OCI-LY7 (cell line): ENCODE data around the gene ITGA4. TPM values are rescaled to one million over a fixed set of nuclear protein-coding genes. Genes with fewer than 3 reads are reported as not detected.

Experiments
- BruUV-seq: library from RNA; stranded (reverse); fragments of 400-500 nt; replicated peaks from 2 replicates; lab custom pipeline; 2021; lab: Mats Ljungman, UMichigan
- CTCF ChIA-PET: fragments of 300-600 bp; sonication (Branson Sonifier 250); formaldehyde crosslinking; loops from one replicate; lab custom pipeline; 2022; ENCODE audit warnings: antibody characterized with exemption; ENCODE audit not compliant: unreplicated experiment; lab: Charles Lee
- POLR2A ChIA-PET: fragments of 300-600 bp; sonication (Branson Sonifier 250); formaldehyde crosslinking; loops from one replicate; lab custom pipeline; 2022; ENCODE audit warnings: antibody characterized with exemption; lab: Charles Lee
- DNase-seq: peaks from one replicate; pipeline ENCODE4 v3.0.0-alpha.2; 2015; ENCODE audit warnings: low spot score
- H2AFZ ChIP-seq: fragments of 200-600 bp; sonication (generic), shearing (Covaris generic); 2 replicates; pipeline ENCODE4 v1.6.1; 2014; ENCODE audit warnings: mild to moderate bottlenecking, antibody characterized with exemption, low read length, moderate library complexity
- H3K27ac ChIP-seq: fragments of 200-600 bp; sonication (generic); 2 replicates; pipeline ENCODE4 v1.5.1; 2014; ENCODE audit warnings: mixed run types, low read depth, mild to moderate bottlenecking, moderate library complexity, low read length, inconsistent platforms; ENCODE audit not compliant: poor library complexity, severe bottlenecking
- H3K36me3 ChIP-seq: fragments of 200-600 bp; sonication (generic); 2 replicates; pipeline ENCODE4 v1.6.1; 2014; ENCODE audit warnings: mild to moderate bottlenecking, antibody characterized with exemption, low read length, moderate library complexity, mixed read lengths; ENCODE audit not compliant: insufficient read depth
- H3K4me1 ChIP-seq: fragments of 200-600 bp; sonication (generic); 2 replicates; pipeline ENCODE4 v1.5.1; 2014; ENCODE audit warnings: mild to moderate bottlenecking, low read length; ENCODE audit not compliant: insufficient read depth, poor library complexity, severe bottlenecking
- H3K4me2 ChIP-seq: fragments of 200-600 bp; sonication (generic); 2 replicates; pipeline ENCODE4 v1.6.1; 2014; ENCODE audit warnings: mild to moderate bottlenecking, low read length
- H3K4me3 ChIP-seq: fragments of 200-600 bp; sonication (generic); 2 replicates; pipeline ENCODE4 v1.5.1; 2014; ENCODE audit warnings: mild to moderate bottlenecking, low read depth, low read length; ENCODE audit not compliant: poor library complexity, severe bottlenecking
- H3K79me2 ChIP-seq: fragments of 200-600 bp; sonication (generic); 2 replicates; pipeline ENCODE4 v1.6.1; 2016; ENCODE audit warnings: low read depth, mild to moderate bottlenecking, low read length, moderate library complexity, mixed read lengths; ENCODE audit not compliant: insufficient read depth
- H3K9me2 ChIP-seq: fragments of 200-600 bp; sonication (generic); 2 replicates; pipeline ENCODE4 v1.6.1; 2016; ENCODE audit warnings: mild to moderate bottlenecking, low read length, mixed read lengths; ENCODE audit not compliant: insufficient read depth
- H3K9me3 ChIP-seq: fragments of 200-600 bp; sonication (generic); 2 replicates; pipeline ENCODE4 v1.6.1; 2014; ENCODE audit warnings: mild to moderate bottlenecking, mixed run types, low read length, mixed read lengths
- H4K20me1 ChIP-seq: fragments of 200-600 bp; sonication (generic); 2 replicates; pipeline ENCODE4 v1.6.1; 2014; ENCODE audit warnings: mild to moderate bottlenecking, antibody characterized with exemption, low read length, moderate library complexity, mixed read lengths; ENCODE audit not compliant: insufficient read depth
- EZH2phosphoT487 ChIP-seq: fragments of 200-600 bp; sonication (generic); IDR thresholded peaks from 2 replicates; pipeline ENCODE4 v1.6.1; 2018; ENCODE audit warnings: low read depth, borderline replicate concordance, mild to moderate bottlenecking, mixed run types, antibody characterized with exemption, low read length, moderate library complexity, mixed read lengths
- intact Hi-C: fragments of 100-400 bp; cut with micrococcal nuclease; formaldehyde crosslinking; loops from one replicate; pipeline ENCODE4 v1.10.0; 2022; ENCODE audit not compliant: unreplicated experiment
- total RNA-seq, 2 experiments: library from RNA; depleted of rRNA in 1 of 2; stranded (reverse); fragments of >200 nt in 1 of 2; shearing (Covaris generic) in 1 of 2; gene quantifications; 2 replicates each; pipeline ENCODE4 v1.2.3, GENCODE V29; 2014 to 2022
- TF ChIP-seq, protein P1 (sequence below): fragments of 200-600 bp; sonication (generic); conservative IDR thresholded peaks from 2 replicates; pipeline ENCODE4 v1.5.1; 2014; ENCODE audit warnings: mild to moderate bottlenecking, antibody characterized with exemption, low read length, moderate library complexity, mixed read lengths

Gene ITGA4
- total RNA-seq, 2 experiments from 2014 or later: 53.5 to 55.1 TPM

DNA sequence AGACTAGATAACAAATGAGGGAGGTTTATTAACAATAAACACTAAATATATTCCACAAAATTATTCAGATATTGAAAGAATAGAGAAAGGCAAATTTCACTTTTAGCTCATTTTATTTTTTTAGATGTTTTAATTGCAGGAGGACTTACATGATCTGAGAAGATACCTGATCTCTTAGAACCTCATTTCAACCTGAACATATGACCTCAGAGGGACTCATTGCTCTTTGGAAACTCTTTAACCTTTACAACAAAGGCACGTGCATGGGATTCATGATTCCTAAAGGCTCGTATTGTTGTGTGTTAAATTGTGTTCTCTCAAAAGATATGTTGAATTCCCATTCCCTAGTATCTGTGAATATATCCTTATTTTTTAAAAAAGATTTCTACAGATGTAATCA is 35.7 kb upstream of the ITGA4 start:
- intact Hi-C loops: no loop called here
- CTCF ChIA-PET: interaction anchor here (0.6 to 1.4 kb wide), 2 partner anchors 10 to 116 kb away, joined by 3 read pairs; no protein-coding TSS in a partner anchor
- BruUV-seq: no TSS peak
- Histone ChIP-seq H3K79me2 (no peaks in the 10 kb centered on the region), H3K4me1 (no peaks in the 10 kb centered on the region), H3K36me3 (no peaks in the 10 kb centered on the region), H3K27ac (no peak overlapping the region), H3K4me2 (no peak overlapping the region), H3K4me3 (no peak overlapping the region), H3K9me3 (no peaks in the 10 kb centered on the region), H3K9me2 (no peaks in the 10 kb centered on the region), H4K20me1 (no peaks in the 10 kb centered on the region), H2AFZ (peak overlapping the region; percentile 76)
- POLR2A ChIA-PET: interaction anchor here (0.7 to 1.3 kb wide), 4 partner anchors 10 to 280 kb away, joined by 3 to 5 read pairs (median 4); no protein-coding TSS in a partner anchor
- DNase-seq: no peak
- TF ChIP-seq, protein P1, sequence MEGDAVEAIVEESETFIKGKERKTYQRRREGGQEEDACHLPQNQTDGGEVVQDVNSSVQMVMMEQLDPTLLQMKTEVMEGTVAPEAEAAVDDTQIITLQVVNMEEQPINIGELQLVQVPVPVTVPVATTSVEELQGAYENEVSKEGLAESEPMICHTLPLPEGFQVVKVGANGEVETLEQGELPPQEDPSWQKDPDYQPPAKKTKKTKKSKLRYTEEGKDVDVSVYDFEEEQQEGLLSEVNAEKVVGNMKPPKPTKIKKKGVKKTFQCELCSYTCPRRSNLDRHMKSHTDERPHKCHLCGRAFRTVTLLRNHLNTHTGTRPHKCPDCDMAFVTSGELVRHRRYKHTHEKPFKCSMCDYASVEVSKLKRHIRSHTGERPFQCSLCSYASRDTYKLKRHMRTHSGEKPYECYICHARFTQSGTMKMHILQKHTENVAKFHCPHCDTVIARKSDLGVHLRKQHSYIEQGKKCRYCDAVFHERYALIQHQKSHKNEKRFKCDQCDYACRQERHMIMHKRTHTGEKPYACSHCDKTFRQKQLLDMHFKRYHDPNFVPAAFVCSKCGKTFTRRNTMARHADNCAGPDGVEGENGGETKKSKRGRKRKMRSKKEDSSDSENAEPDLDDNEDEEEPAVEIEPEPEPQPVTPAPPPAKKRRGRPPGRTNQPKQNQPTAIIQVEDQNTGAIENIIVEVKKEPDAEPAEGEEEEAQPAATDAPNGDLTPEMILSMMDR: no peak
- no peak for TF ChIP-seq EZH2phosphoT487

DNA sequence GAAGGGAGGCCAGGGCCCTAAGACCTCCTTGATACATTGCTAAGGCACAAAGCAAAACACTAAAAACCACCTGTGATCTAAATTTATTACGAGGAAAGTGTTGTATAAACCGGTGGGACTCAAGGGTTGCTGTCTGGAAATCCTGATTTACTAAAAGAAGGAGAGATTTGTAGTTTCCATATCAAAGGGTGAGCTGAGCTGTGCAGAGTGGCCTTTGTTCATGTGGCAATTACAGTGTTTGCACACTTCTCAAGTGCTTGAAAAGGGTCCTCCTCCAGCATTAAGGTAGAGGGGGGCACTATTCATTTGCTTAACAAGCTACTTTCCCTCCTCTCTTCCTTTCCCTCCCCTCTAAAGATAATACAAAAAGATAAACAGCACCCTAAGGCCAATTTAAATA is 30.5 kb upstream of the ITGA4 start:
- POLR2A ChIA-PET: interaction anchor here (0.6 to 1.6 kb wide), 8 partner anchors 9 to 281 kb away, joined by 3 to 7 read pairs (median 3); no protein-coding TSS in a partner anchor
- Histone ChIP-seq H3K4me1 (peaks cover 4% of the 10 kb centered on the region), H3K4me3 (no peak overlapping the region), H3K4me2 (no peak overlapping the region), H3K36me3 (no peaks in the 10 kb centered on the region), H4K20me1 (no peaks in the 10 kb centered on the region), H3K79me2 (no peaks in the 10 kb centered on the region), H3K9me2 (no peaks in the 10 kb centered on the region), H3K9me3 (no peaks in the 10 kb centered on the region), H3K27ac (no peak overlapping the region), H2AFZ (no peak overlapping the region)
- intact Hi-C loops: no loop called here
- BruUV-seq: no TSS peak
- DNase-seq: no peak
- CTCF ChIA-PET: no interaction called here
- TF ChIP-seq, protein P1: no peak
- no peak for TF ChIP-seq EZH2phosphoT487

DNA sequence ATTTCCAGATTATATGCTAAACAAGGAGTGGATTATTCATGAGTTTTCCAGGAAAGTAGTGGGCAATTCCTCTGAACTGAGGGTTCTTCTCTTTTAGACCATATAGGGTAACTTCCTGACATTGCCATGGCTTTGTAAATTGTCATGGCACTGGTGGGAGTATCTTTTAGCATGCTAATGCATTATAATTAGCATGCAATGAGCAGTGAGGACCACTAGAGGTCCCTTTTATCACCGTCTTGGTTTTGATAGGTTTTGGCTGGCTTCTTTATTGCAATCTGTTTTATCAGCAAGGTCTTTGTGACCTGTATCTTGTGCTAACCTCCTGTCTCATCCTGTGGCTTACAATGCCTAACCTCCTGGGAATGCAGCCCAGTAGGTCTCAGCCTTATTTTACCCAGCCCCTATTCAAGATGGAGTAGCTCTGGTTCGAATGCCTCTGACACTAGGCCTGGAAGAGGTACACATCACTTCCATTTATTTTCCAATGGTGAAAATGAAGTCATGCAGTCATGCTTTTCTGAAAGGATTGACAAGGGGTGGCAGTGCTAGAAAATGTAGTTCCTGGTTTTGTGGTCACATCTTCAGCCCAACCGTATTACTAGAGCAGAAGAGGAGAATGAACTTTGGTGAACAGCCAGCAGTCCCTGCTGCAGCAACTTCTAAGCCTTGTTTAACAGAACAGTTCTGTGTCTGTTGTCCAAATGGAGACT is 26.6 kb upstream of the ITGA4 start:
- no peak overlapping the region for H3K27ac ChIP-seq
- H2AFZ ChIP-seq: peak overlapping the region; percentile 35; the same call in 1 of the 2 replicates

More for the DNA sequence above, 26.6 kb upstream of the ITGA4 start:
- ChIA-PET CTCF (no interaction called here), POLR2A (interaction anchor here (0.5 to 1.7 kb wide), 3 partner anchors 10 to 119 kb away, joined by 4 to 7 read pairs (median 4); no protein-coding TSS in a partner anchor)
- Histone ChIP-seq H3K36me3 (no peaks in the 10 kb centered on the region), H3K4me1 (peaks cover 4% of the 10 kb centered on the region), H4K20me1 (no peaks in the 10 kb centered on the region), H3K9me2 (no peaks in the 10 kb centered on the region), H3K9me3 (peaks cover 10% of the 10 kb centered on the region; the same call in 1 of the 2 replicates), H3K79me2 (no peaks in the 10 kb centered on the region), H3K4me2 (no peak overlapping the region), H3K4me3 (no peak overlapping the region)
- DNase-seq: peak; percentile 70
- intact Hi-C loops: no loop called here
- TF ChIP-seq EZH2phosphoT487: no peak
- TF ChIP-seq, protein P1: peak; percentile 77
- no TSS peak for BruUV-seq
